Measurements from ENCODE around the gene CAMKV. TPM values are rescaled to one million over a fixed set of nuclear protein-coding genes. Genes with fewer than 3 reads are reported as not detected.
"Not testable (repeated sequence)": the region's sequence is repeated elsewhere in the genome, so short reads cannot be mapped to it uniquely, and the experiment has no call there.

CAMKV gene
- total RNA-seq, 1 donor from 2014 or later: 0.45 TPM

DNA sequence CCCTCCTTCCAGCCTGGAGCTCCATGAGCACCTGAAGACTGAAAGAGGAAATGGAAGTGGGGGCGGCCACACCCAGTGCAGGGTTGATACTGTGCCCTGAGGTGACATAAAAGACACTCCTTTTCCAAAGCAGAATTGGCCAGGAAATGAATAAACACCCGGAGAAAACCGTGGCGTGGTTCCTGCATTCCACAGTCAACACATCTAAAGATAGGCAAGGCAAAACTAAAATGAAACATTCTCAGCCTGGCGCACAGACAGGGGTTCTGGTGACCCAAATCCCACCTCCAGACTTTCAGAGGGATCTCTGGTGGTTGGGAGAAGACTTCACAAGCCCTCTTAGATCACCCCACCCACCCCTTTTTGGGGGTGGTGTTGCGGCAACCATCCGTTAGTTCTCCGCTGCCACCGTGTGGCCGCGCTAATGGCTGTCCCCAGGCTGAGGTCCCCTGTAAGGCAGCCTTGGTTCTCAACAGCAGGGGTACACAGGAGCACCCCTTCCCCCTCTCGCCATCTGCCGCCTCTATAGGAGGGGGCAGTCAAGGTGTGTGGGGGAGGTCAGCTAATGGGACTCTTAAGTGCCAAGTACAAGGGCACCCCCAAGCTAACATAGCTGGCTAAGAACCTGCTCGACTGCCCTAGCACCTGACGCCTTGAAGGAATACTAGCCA, 36.5 kb upstream of the CAMKV start:
- Histone ChIP-seq H3K9ac (ENCODE audit: low read length) (peak overlapping the region; percentile 29), H3K4me1 (ENCODE audit: insufficient read depth, low read length) (peaks cover 7% of the 10 kb centered on the region), H3K4me3 (ENCODE audit: insufficient read depth, low read depth, low read length) (peak overlapping the region; percentile 48), H4K20me1 (ENCODE audit: insufficient read depth, low read length) (peaks cover 3% of the 10 kb centered on the region), H3K9me3 (ENCODE audit: insufficient read depth, low read depth, low read length) (no peaks in the 10 kb centered on the region), H2AFZ (ENCODE audit: low read depth, low read length) (peak overlapping the region; percentile 66), H3K36me3 (ENCODE audit: insufficient read depth, low read length) (no peaks in the 10 kb centered on the region), H3K27ac (ENCODE audit: low read depth, low read length) (no peak overlapping the region), H3K27me3 (ENCODE audit: insufficient read depth, low read length) (no peaks in the 10 kb centered on the region), H3K4me2 (ENCODE audit: low read length) (peak overlapping the region; percentile 82), H3K79me2 (ENCODE audit: insufficient read depth, low read length) (no peaks in the 10 kb centered on the region)
- no peak for TF ChIP-seq EZH2 (IDR thresholded peaks at IDR 0.05; ENCODE audit: insufficient read depth, low read length)
- TF ChIP-seq, protein P1, sequence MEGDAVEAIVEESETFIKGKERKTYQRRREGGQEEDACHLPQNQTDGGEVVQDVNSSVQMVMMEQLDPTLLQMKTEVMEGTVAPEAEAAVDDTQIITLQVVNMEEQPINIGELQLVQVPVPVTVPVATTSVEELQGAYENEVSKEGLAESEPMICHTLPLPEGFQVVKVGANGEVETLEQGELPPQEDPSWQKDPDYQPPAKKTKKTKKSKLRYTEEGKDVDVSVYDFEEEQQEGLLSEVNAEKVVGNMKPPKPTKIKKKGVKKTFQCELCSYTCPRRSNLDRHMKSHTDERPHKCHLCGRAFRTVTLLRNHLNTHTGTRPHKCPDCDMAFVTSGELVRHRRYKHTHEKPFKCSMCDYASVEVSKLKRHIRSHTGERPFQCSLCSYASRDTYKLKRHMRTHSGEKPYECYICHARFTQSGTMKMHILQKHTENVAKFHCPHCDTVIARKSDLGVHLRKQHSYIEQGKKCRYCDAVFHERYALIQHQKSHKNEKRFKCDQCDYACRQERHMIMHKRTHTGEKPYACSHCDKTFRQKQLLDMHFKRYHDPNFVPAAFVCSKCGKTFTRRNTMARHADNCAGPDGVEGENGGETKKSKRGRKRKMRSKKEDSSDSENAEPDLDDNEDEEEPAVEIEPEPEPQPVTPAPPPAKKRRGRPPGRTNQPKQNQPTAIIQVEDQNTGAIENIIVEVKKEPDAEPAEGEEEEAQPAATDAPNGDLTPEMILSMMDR (IDR thresholded peaks at IDR 0.05; ENCODE audit: insufficient read depth, low read depth, low read length): peak; percentile 58
- peaks cover 6% of the 10 kb centered on the region for H3K4me1 Mint-ChIP-seq (ENCODE audit: low read depth, unreplicated experiment)
- peak overlapping the region; percentile 27 for H3K4me3 Mint-ChIP-seq (ENCODE audit: unreplicated experiment)
- H3K27me3 Mint-ChIP-seq (ENCODE audit: low read depth, unreplicated experiment): peaks cover 21% of the 10 kb centered on the region
- peaks cover 13% of the 10 kb centered on the region for H3K36me3 Mint-ChIP-seq (ENCODE audit: low read depth, unreplicated experiment)
- peak; percentile 26 for DNase-seq (ENCODE audit: low read depth)
- FAIRE-seq: no peak
- H3K27ac Mint-ChIP-seq (ENCODE audit: unreplicated experiment): no peak overlapping the region
- peaks cover 2% of the 10 kb centered on the region for H3K9me3 Mint-ChIP-seq (ENCODE audit: unreplicated experiment)

DNA sequence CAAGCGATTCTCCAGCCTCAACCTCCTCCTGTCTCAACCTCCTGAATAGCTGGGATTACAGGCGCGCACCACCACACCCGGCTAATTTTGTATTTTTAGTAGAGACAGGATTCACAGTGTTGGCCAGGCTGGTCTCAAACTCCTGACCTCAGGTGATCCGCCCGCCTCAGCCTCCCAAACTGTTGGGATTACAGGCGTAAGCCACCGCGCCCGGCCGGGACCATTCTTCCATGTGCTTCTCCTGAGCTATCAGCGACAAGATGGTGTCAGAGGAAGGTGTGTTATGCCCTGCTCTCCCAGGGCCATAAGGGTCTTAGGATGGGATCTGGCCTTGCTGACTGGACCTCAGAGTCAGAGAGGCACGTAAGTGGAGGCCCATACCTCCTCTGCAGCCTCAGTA, 34.7 kb upstream of the CAMKV start:
- not testable (repeated sequence) for H2AFZ ChIP-seq (ENCODE audit: low read depth, low read length); DNase-seq (ENCODE audit: low read depth); H3K27me3 ChIP-seq (ENCODE audit: insufficient read depth, low read length); H3K79me2 ChIP-seq (ENCODE audit: insufficient read depth, low read length); H3K9me3 ChIP-seq (ENCODE audit: insufficient read depth, low read depth, low read length); H3K9me3 Mint-ChIP-seq (ENCODE audit: unreplicated experiment); H3K27ac Mint-ChIP-seq (ENCODE audit: unreplicated experiment); H3K4me1 Mint-ChIP-seq (ENCODE audit: low read depth, unreplicated experiment); H3K9ac ChIP-seq (ENCODE audit: low read length); H3K36me3 ChIP-seq (ENCODE audit: insufficient read depth, low read length); H3K4me3 Mint-ChIP-seq (ENCODE audit: unreplicated experiment); H3K27ac ChIP-seq (ENCODE audit: low read depth, low read length); H4K20me1 ChIP-seq (ENCODE audit: insufficient read depth, low read length); FAIRE-seq; H3K4me2 ChIP-seq (ENCODE audit: low read length); H3K36me3 Mint-ChIP-seq (ENCODE audit: low read depth, unreplicated experiment); H3K4me3 ChIP-seq (ENCODE audit: insufficient read depth, low read depth, low read length); H3K27me3 Mint-ChIP-seq (ENCODE audit: low read depth, unreplicated experiment)
- H3K4me1 ChIP-seq (ENCODE audit: insufficient read depth, low read length): peaks cover 15% of the 10 kb centered on the region

DNA sequence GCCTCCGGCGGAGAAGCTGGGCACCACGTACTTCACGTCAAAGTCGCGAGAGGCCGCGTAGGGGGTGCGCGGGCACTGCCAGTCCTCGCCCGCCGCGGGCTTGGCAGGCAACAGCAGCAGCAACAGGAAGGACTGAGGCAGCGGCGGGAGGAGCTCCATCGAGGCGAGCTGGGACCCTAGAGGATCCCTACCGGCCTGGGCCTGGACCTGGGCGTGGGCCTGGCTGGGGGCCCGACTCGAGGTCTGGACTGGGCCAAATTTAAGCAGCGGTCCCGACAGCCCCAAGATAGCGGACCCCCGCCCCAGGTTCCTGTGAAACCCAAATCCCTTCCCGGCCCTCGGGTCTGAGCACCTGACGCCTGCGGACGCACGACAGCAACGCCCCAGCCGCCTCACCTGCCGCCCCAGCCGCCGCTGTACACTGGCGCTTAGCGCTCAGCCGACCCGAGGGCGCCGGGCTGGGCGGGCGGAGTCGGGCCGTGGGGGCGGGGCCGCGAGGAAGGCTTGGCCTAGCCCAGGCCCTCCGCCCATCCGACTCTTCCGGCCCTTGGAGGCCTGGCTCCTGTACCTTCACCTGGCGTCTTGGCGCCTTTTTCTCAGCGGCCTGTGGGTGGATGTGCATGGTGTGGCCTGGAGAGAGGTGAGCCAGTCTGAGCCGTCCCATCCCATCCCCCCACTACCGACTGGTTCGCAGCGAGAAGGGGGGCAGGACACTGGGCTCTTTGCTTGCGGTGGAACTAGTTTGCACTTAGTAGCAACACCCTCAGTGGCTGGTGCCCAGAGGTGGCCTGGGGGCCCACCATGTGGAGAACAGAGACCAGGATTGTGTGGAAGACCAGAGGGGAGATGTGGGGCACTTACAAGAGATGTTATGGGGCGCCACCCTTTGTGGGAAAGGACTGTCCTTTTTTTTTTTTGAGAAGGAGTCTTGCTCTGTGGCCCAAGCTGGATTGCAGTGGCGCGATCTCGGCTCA, 34.0 kb upstream of the CAMKV start, which contains the start of gene MST1R:
Gene MST1R (minus strand): TSS at position 423 of the 974 bp plus-strand sequence. CDS start 264 bp downstream, at position 159.
- H3K36me3 ChIP-seq (ENCODE audit: insufficient read depth, low read length): no peaks in the 10 kb centered on the region
- no peaks in the 10 kb centered on the region for H3K9me3 ChIP-seq (ENCODE audit: insufficient read depth, low read depth, low read length)
- Mint-ChIP-seq H3K36me3 (ENCODE audit: low read depth, unreplicated experiment) (no peaks in the 10 kb centered on the region), H3K4me1 (ENCODE audit: low read depth, unreplicated experiment) (peaks cover 6% of the 10 kb centered on the region), H3K4me3 (ENCODE audit: unreplicated experiment) (no peak within 1 kb of the TSS), H3K9me3 (ENCODE audit: unreplicated experiment) (no peaks in the 10 kb centered on the region), H3K27ac (ENCODE audit: unreplicated experiment) (peak within 1 kb of the TSS; percentile 34), H3K27me3 (ENCODE audit: low read depth, unreplicated experiment) (peaks cover 7% of the 10 kb centered on the region)
- DNase-seq (ENCODE audit: low read depth) (no peak), FAIRE-seq (no peak)
- H3K4me3 ChIP-seq (ENCODE audit: insufficient read depth, low read depth, low read length): no peak within 1 kb of the TSS
- TF ChIP-seq, protein P1 (IDR thresholded peaks at IDR 0.05; ENCODE audit: insufficient read depth, low read depth, low read length): no peak
- TF ChIP-seq EZH2 (IDR thresholded peaks at IDR 0.05; ENCODE audit: insufficient read depth, low read length): no peak
- peaks cover 15% of the 10 kb centered on the region for H3K4me1 ChIP-seq (ENCODE audit: insufficient read depth, low read length)
- peak within 1 kb of the TSS; percentile 60 for H2AFZ ChIP-seq (ENCODE audit: low read depth, low read length)
- no peaks in the 10 kb centered on the region for H3K79me2 ChIP-seq (ENCODE audit: insufficient read depth, low read length)
- H3K27me3 ChIP-seq (ENCODE audit: insufficient read depth, low read length): no peaks in the 10 kb centered on the region
- H3K27ac ChIP-seq (ENCODE audit: low read depth, low read length): no peak within 1 kb of the TSS
- H4K20me1 ChIP-seq (ENCODE audit: insufficient read depth, low read length): no peaks in the 10 kb centered on the region
- H3K9ac ChIP-seq (ENCODE audit: low read length): peak within 1 kb of the TSS; percentile 27
- peak within 1 kb of the TSS; percentile 59 for H3K4me2 ChIP-seq (ENCODE audit: low read length)

Measured in astrocyte (in vitro differentiated cells and primary cell).